ENCODE measurements around the gene PGD. TPM values are rescaled to one million over a fixed set of nuclear protein-coding genes. Genes with fewer than 3 reads are reported as not detected.

PGD gene
- total RNA-seq, 2 experiments from 2014 or later, result 126 to 130 TPM

- Mint-ChIP-seq H3K27ac (peak overlapping the region; percentile 94), H3K27me3 (no peaks in the 10 kb centered on the region), H3K36me3 (ENCODE audit: low read depth) (no peaks in the 10 kb centered on the region), H3K9me3 (no peaks in the 10 kb centered on the region), H3K4me3 (peak overlapping the region; percentile 88), H3K4me1 (ENCODE audit: low read depth) (peaks cover 16% of the 10 kb centered on the region)
- TF ChIP-seq CTCF (IDR thresholded peaks at IDR 0.05), result no peak
- DNase-seq (peak; percentile 48), ATAC-seq (peak; percentile 9)
- ChIA-PET POLR2A (interaction anchor here (0.6 to 1.8 kb wide), 7 partner anchors 29 to 486 kb away, joined by 3 to 5 read pairs (median 3); partner anchors contain the start of genes KIF1B, LZIC and NMNAT1), CTCF (interaction anchor here (0.6 to 6.8 kb wide), 19 partner anchors 10 to 630 kb away, joined by 3 to 100 read pairs (median 4); partner anchors contain the start of gene KIF1B)
- intact Hi-C loops (cut with micrococcal nuclease), result loop anchor here (10.0 kb wide), 2 partner anchors 55 to 65 kb away; no protein-coding TSS in a partner anchor
Measured at GRCh38 chr1:10429868-10430215, 31.0 kb downstream of the PGD start.

DNA sequence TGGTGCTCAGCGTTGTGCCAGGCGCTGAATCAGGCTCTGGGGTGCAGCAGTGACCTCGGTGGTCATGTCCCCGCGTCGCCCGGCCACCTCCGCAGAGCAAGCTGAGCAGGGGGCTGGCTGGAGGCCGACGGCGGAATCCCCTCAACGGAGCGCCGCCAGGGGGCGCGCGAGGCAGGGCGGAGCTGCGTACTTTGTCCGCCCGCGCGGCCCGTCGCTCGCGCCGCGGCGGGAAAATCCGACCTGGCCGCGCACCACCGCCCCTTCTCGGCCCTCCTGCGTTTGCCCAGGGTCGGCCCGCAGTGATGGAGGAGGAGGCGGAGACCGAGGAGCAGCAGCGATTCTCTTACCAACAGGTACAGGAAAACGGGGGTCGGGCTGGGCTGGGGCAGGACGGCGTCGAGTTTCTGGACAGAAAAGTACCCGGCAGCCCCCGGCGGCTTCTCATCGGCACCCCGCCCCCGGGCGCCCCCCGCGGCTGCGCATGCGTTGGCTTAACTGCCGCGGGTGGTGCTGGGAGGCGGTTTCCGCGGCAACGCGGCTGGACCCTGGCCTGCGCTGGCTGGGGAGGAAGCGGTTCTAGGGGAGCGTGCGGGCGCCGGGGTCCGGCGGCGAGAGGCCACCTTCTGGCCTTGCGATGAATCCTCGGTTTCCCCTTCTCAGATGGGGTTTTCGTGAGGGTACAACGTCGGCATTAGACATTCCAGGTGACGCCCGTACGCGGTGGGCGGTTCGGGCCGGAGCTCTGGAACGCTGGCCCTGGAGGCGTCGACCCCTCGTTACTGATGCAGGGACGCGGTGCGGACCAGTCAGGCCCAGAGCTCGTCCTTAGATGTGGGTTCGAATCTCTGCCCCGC is 31.6 kb downstream of the PGD start, which contains the start of gene CENPS:
Gene CENPS, plus strand, starts transcription at position 218 of the 854 bp plus-strand sequence. Its CDS starts 85 bp downstream, at position 303.
- POLR2A ChIA-PET, result interaction anchor here (0.6 to 1.8 kb wide), 9 partner anchors 29 to 487 kb away, joined by 3 to 5 read pairs (median 3); partner anchors contain the start of genes KIF1B, LZIC and NMNAT1
- ATAC-seq (peak; percentile 90), DNase-seq (peak; percentile 95)
- H3K36me3 Mint-ChIP-seq (ENCODE audit: low read depth), result no peaks in the 10 kb centered on the region
- peaks cover 16% of the 10 kb centered on the region for H3K4me1 Mint-ChIP-seq (ENCODE audit: low read depth)
- peak; percentile 98 for TF ChIP-seq CTCF (IDR thresholded peaks at IDR 0.05)
- peak within 1 kb of the TSS; percentile 94 for H3K27ac Mint-ChIP-seq
- no peaks in the 10 kb centered on the region for H3K27me3 Mint-ChIP-seq
- intact Hi-C loops (cut with micrococcal nuclease), result loop anchor here (10.0 kb wide), 1 partner anchor 64 kb away; no protein-coding TSS in a partner anchor
- no peaks in the 10 kb centered on the region for H3K9me3 Mint-ChIP-seq
- CTCF ChIA-PET, result interaction anchor here (0.7 to 6.8 kb wide), 18 partner anchors 9 to 630 kb away, joined by 3 to 100 read pairs (median 4); partner anchors contain the start of gene KIF1B
- H3K4me3 Mint-ChIP-seq, result peak within 1 kb of the TSS; percentile 88

- ATAC-seq, result peak; percentile 8
- DNase-seq, result peak; percentile 38
- no peak for TF ChIP-seq CTCF (IDR thresholded peaks at IDR 0.05)
- peaks cover 16% of the 10 kb centered on the region for H3K4me1 Mint-ChIP-seq (ENCODE audit: low read depth)
- no peaks in the 10 kb centered on the region for H3K9me3 Mint-ChIP-seq
- intact Hi-C loops (cut with micrococcal nuclease), result loop anchor here (10.0 kb wide), 1 partner anchor 64 kb away; no protein-coding TSS in a partner anchor
- CTCF ChIA-PET, result interaction anchor here (1.2 to 6.8 kb wide), 8 partner anchors 8 to 384 kb away, joined by 4 to 100 read pairs (median 7); partner anchors contain the start of gene KIF1B
- no peaks in the 10 kb centered on the region for H3K27me3 Mint-ChIP-seq
- peak overlapping the region; percentile 88 for H3K4me3 Mint-ChIP-seq
- POLR2A ChIA-PET, result interaction anchor here (0.6 to 1.3 kb wide), 3 partner anchors 31 to 270 kb away, joined by 3 to 4 read pairs (median 3); no protein-coding TSS in a partner anchor
- H3K36me3 Mint-ChIP-seq (ENCODE audit: low read depth), result no peaks in the 10 kb centered on the region
- peak overlapping the region; percentile 94 for H3K27ac Mint-ChIP-seq
Measured at GRCh38 chr1:10431070-10431730, 32.3 kb downstream of the PGD start.

GRCh38 chr1:10432910-10433700 is 34.2 kb downstream of the PGD start:
- TF ChIP-seq CTCF (IDR thresholded peaks at IDR 0.05), result no peak
- Mint-ChIP-seq H3K27me3 (no peaks in the 10 kb centered on the region), H3K36me3 (ENCODE audit: low read depth) (no peaks in the 10 kb centered on the region), H3K9me3 (no peaks in the 10 kb centered on the region), H3K27ac (no peak overlapping the region), H3K4me3 (no peak overlapping the region), H3K4me1 (ENCODE audit: low read depth) (peaks cover 14% of the 10 kb centered on the region)
- ChIA-PET POLR2A (interaction anchor here (1.0 kb wide), 1 partner anchor 19 kb away, joined by 3 read pairs; no protein-coding TSS in a partner anchor), CTCF (interaction anchor here (0.6 to 6.8 kb wide), 3 partner anchors 54 to 74 kb away, joined by 3 to 100 read pairs (median 3); no protein-coding TSS in a partner anchor)
- intact Hi-C loops (cut with micrococcal nuclease), result loop anchor here (10.0 kb wide), 1 partner anchor 62 kb away; no protein-coding TSS in a partner anchor
- no peak for ATAC-seq
- no peak for DNase-seq
